ENCODE measurements around the gene CD209. TPM values are rescaled to one million over a fixed set of nuclear protein-coding genes. Genes with fewer than 3 reads are reported as not detected.
"Not testable (repeated sequence)": the region's sequence is repeated elsewhere in the genome, so short reads cannot be mapped to it uniquely, and the experiment has no call there.

The CD209 gene
- total and polyA plus RNA-seq, 7 donors = 1.4 to 12.3 (median 5.4) TPM

- H3K36me3 ChIP-seq = no peaks in the 10 kb centered on the region
- intact Hi-C loops (cut with DNase I) = no loop called here
- no peak overlapping the region for H3K27ac ChIP-seq
- 33 to 59% methylated on average over 4 of the region's 4 CpGs for WGBS, 2 donors
- H3K9me3 ChIP-seq = peaks cover 0 to 19% (median 12%) of the 10 kb centered on the region in 4 donors
- TF ChIP-seq POLR2A (IDR thresholded peaks at IDR 0.05) (no peak), CTCF (IDR thresholded peaks at IDR 0.05) (no peak), EP300 (IDR thresholded peaks at IDR 0.05) (no peak), POLR2AphosphoS5 (IDR thresholded peaks at IDR 0.05) (no peak)
- H3K27me3 ChIP-seq = peaks cover 0 to 6% (median 0%) of the 10 kb centered on the region in 3 donors
- DNase-seq = peak; percentile 2
- no peak overlapping the region for H3K4me3 ChIP-seq
- H3K4me1 ChIP-seq = no peaks in the 10 kb centered on the region
Measured at GRCh38 chr19:7756258-7756657, 8.9 kb upstream of the CD209 start.

DNA sequence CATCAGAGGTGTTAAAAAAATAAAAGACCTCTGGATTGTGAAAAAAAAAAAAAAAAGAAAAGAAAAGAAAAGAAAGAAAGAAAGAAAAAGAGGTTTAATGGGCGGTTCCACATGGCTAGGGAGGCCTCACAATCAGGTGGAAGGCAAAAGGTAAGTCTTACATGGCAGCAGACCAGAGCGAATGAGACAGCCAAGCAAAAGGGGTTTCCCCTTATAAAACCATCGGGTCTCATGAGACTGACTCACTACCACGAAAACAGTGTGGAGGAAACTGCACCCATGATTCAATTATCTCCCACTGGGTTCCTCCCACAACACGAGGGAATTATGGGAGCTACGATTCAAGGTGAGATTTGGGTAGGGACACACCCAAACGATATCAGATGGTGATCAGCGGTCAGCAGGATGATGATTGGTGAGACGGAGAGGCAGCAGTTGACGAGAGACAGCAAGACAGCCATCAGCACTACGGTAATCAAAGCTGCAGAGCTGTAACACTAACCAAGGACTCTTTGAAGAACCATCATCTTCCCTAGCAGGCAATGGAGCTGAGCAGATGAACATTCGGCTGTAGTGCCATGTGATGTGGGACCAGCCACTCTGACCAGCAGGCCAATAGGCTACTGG is 3.9 kb upstream of the CD209 start:
- no peak for TF ChIP-seq POLR2A (IDR thresholded peaks at IDR 0.05)
- no peak for TF ChIP-seq CTCF (IDR thresholded peaks at IDR 0.05)
- no peak for TF ChIP-seq POLR2AphosphoS5 (IDR thresholded peaks at IDR 0.05)
- TF ChIP-seq EP300 (IDR thresholded peaks at IDR 0.05) = no peak
- Histone ChIP-seq H3K4me1 (no peaks in the 10 kb centered on the region), H3K27me3 (peaks cover 0 to 40% (median 6%) of the 10 kb centered on the region in 3 donors), H3K36me3 (no peaks in the 10 kb centered on the region), H3K4me3 (no peak overlapping the region), H3K27ac (no peak overlapping the region), H3K9me3 (peaks cover 0 to 5% (median 2%) of the 10 kb centered on the region in 4 donors)
- DNase-seq = no peak
- whole genome bisulfite sequencing, 2 donors = 67 to 70% methylated on average over 12 of the region's 12 CpGs
- intact Hi-C loops (cut with DNase I) = no loop called here

GRCh38 chr19:7748756-7749155 is 1.4 kb upstream of the CD209 start:
- H3K27ac ChIP-seq = no peak overlapping the region
- intact Hi-C loops (cut with DNase I) = no loop called here
- no peaks in the 10 kb centered on the region for H3K36me3 ChIP-seq
- 16 to 24% methylated on average over 4 of the region's 4 CpGs for WGBS, 2 donors
- peaks cover 0 to 40% (median 6%) of the 10 kb centered on the region in 3 donors for H3K27me3 ChIP-seq
- DNase-seq = peak; percentile 18
- TF ChIP-seq EP300 (IDR thresholded peaks at IDR 0.05) (no peak), POLR2AphosphoS5 (IDR thresholded peaks at IDR 0.05) (no peak), CTCF (IDR thresholded peaks at IDR 0.05) (no peak), POLR2A (IDR thresholded peaks at IDR 0.05) (no peak)
- no peaks in the 10 kb centered on the region for H3K4me1 ChIP-seq
- no peak overlapping the region for H3K4me3 ChIP-seq
- H3K9me3 ChIP-seq = no peaks in the 10 kb centered on the region

- Histone ChIP-seq H3K27ac (no peak overlapping the region), H3K9me3 (no peaks in the 10 kb centered on the region), H3K36me3 (no peaks in the 10 kb centered on the region), H3K4me3 (no peak overlapping the region), H3K4me1 (no peaks in the 10 kb centered on the region), H3K27me3 (peaks cover 0 to 40% (median 6%) of the 10 kb centered on the region in 3 donors)
- DNase-seq = no peak
- WGBS, 2 donors = 61 to 78% methylated on average over 2 of the region's 2 CpGs
- intact Hi-C loops (cut with DNase I) = no loop called here
- TF ChIP-seq EP300 (IDR thresholded peaks at IDR 0.05) (no peak), POLR2AphosphoS5 (IDR thresholded peaks at IDR 0.05) (no peak), POLR2A (IDR thresholded peaks at IDR 0.05) (no peak), CTCF (IDR thresholded peaks at IDR 0.05) (no peak)
Measured at GRCh38 chr19:7748171-7748570, 837 bp upstream of the CD209 start.

GRCh38 chr19:7746306-7746705 is 1.0 kb downstream of the CD209 start:
- H3K27ac ChIP-seq; intact Hi-C loops (cut with DNase I); H3K36me3 ChIP-seq; H3K9me3 ChIP-seq; H3K4me1 ChIP-seq: not testable (repeated sequence)
- 69 to 80% methylated on average over 4 of the region's 4 CpGs for WGBS, 2 donors
- Histone ChIP-seq H3K27me3 (peaks cover 0 to 34% (median 6%) of the 10 kb centered on the region in 3 donors), H3K4me3 (peak overlapping the region in 1 of 4 donors; percentile 12)
- peak; percentile 50 for DNase-seq

Data from sigmoid colon (tissue), 7 donors.